ENCODE measurements around the gene GABRR1. TPM values are rescaled to one million over a fixed set of nuclear protein-coding genes. Genes with fewer than 3 reads are reported as not detected.

GABRR1 gene
- total and polyA plus RNA-seq, 2 experiments from 2014 or later: 0.14 to 0.37 TPM

DNA sequence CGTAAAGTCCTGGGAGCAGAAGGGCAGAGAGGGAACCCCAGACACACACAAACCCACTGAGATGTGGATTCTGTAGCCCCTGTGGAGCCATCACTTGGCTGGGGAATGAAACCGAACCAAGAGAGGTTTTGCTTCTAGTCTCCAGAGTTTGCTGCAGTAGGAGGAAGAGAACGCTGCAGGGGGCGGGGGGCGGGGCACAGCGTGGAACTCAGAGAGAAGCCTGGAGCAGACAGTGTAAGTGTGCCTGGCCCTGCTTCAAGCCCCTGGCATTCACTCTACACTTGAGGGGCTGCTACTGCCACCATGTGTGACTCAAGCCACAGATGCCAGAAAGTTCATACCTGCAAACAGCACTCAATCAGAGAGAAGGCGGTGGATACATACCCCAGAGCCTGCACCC lies 18.9 kb downstream of the GABRR1 start:
- Mint-ChIP-seq H3K27ac (no peak overlapping the region), H3K4me3 (no peak overlapping the region), H3K36me3 (ENCODE audit: low read depth) (peaks cover 14% of the 10 kb centered on the region), H3K4me1 (peaks cover 6% of the 10 kb centered on the region; the same call in 1 of the 3 replicates), H3K27me3 (ENCODE audit: insufficient read depth, low read depth, poor library complexity) (peaks cover 5% of the 10 kb centered on the region), H3K9me3 (peaks cover 21% of the 10 kb centered on the region)
- no peak for TF ChIP-seq POLR2AphosphoS5 (IDR thresholded peaks at IDR 0.05; ENCODE audit: low read depth)
- TF ChIP-seq, protein P1, sequence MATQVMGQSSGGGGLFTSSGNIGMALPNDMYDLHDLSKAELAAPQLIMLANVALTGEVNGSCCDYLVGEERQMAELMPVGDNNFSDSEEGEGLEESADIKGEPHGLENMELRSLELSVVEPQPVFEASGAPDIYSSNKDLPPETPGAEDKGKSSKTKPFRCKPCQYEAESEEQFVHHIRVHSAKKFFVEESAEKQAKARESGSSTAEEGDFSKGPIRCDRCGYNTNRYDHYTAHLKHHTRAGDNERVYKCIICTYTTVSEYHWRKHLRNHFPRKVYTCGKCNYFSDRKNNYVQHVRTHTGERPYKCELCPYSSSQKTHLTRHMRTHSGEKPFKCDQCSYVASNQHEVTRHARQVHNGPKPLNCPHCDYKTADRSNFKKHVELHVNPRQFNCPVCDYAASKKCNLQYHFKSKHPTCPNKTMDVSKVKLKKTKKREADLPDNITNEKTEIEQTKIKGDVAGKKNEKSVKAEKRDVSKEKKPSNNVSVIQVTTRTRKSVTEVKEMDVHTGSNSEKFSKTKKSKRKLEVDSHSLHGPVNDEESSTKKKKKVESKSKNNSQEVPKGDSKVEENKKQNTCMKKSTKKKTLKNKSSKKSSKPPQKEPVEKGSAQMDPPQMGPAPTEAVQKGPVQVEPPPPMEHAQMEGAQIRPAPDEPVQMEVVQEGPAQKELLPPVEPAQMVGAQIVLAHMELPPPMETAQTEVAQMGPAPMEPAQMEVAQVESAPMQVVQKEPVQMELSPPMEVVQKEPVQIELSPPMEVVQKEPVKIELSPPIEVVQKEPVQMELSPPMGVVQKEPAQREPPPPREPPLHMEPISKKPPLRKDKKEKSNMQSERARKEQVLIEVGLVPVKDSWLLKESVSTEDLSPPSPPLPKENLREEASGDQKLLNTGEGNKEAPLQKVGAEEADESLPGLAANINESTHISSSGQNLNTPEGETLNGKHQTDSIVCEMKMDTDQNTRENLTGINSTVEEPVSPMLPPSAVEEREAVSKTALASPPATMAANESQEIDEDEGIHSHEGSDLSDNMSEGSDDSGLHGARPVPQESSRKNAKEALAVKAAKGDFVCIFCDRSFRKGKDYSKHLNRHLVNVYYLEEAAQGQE (IDR thresholded peaks at IDR 0.05; ENCODE audit: unreplicated experiment): no peak
- no peak for TF ChIP-seq ZNF331 (CRISPR knock-in tag; IDR thresholded peaks at IDR 0.05; ENCODE audit: low read depth)
- Histone ChIP-seq H3K4me2 (no peak overlapping the region), H3K27me3 (ENCODE audit: insufficient read depth) (no peaks in the 10 kb centered on the region), H3K9me2 (ENCODE audit: insufficient read depth) (no peaks in the 10 kb centered on the region), H3K79me2 (replicated peaks; ENCODE audit: insufficient read depth) (no peaks in the 10 kb centered on the region), H3K36me3 (ENCODE audit: insufficient read depth) (no peaks in the 10 kb centered on the region), H3K4me1 (ENCODE audit: insufficient read depth) (no peaks in the 10 kb centered on the region; the same call in 1 of the 2 replicates), H3F3A (replicated peaks; ENCODE audit: low read depth) (no peaks in the 10 kb centered on the region), H4K20me1 (replicated peaks; ENCODE audit: insufficient read depth) (no peaks in the 10 kb centered on the region), H2AFZ (peak overlapping the region; percentile 56; the same call in 1 of the 2 replicates), H3K4me3 (no peak overlapping the region), H3K27ac (ENCODE audit: low read depth) (no peak overlapping the region)
- DNase-seq (ENCODE audit: low spot score): no peak
- no peak for ATAC-seq

DNA sequence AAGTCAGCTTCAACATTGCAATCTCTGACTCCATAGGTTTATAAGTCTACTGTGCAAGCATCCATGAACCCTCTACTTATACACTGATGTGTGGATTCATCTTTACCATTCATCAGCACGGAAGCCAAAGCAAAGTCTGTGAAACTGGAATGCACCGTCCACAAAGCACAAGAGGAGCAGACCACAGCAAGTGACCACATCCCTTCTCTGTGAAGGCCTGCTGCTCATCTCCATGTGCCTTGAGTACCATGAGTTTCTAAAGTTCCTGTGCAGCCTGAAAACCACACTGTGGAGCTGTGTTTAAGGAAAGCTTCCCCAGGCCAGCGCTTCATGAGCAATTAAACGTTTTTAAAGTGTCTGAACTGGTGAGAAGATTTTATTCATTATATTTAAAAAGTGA lies 20.0 kb downstream of the GABRR1 start:
- no peak overlapping the region for H3K27ac Mint-ChIP-seq

DNA sequence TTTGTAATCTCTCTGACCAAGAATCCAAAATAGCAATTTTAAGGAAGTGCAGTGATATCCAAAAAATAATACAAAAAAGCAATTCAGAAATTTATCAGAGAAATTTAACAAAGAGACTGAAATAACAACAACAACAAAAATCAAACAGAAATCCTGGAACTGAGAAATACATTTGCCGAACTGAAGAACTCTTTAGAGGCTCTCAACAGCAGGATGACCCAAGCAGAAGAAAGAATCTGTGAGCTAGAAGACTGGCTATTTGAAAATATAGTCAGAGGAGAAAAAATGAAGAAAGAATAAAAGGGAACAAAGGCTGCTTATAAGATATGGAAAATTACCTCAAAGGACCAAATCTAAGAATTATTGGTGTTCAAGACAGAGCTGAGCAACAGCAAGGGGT lies 22.6 kb downstream of the GABRR1 start:
- Histone ChIP-seq H3F3A (replicated peaks; ENCODE audit: low read depth) (no peaks in the 10 kb centered on the region), H3K36me3 (ENCODE audit: insufficient read depth) (no peaks in the 10 kb centered on the region), H3K27ac (ENCODE audit: low read depth) (no peak overlapping the region), H3K4me1 (ENCODE audit: insufficient read depth) (peaks cover 15% of the 10 kb centered on the region), H3K27me3 (ENCODE audit: insufficient read depth) (no peaks in the 10 kb centered on the region), H4K20me1 (replicated peaks; ENCODE audit: insufficient read depth) (no peaks in the 10 kb centered on the region), H3K79me2 (replicated peaks; ENCODE audit: insufficient read depth) (no peaks in the 10 kb centered on the region), H2AFZ (no peak overlapping the region), H3K4me3 (no peak overlapping the region), H3K9me2 (ENCODE audit: insufficient read depth) (no peaks in the 10 kb centered on the region), H3K4me2 (no peak overlapping the region)
- Mint-ChIP-seq H3K36me3 (ENCODE audit: low read depth) (peaks cover 14% of the 10 kb centered on the region), H3K9me3 (peaks cover 21% of the 10 kb centered on the region), H3K27me3 (ENCODE audit: insufficient read depth, low read depth, poor library complexity) (peaks cover 4% of the 10 kb centered on the region), H3K4me1 (peaks cover 23% of the 10 kb centered on the region), H3K27ac (no peak overlapping the region), H3K4me3 (no peak overlapping the region)
- ATAC-seq (no peak), DNase-seq (ENCODE audit: low spot score) (no peak)
- TF ChIP-seq EZH2phosphoT487 (IDR thresholded peaks at IDR 0.05; ENCODE audit: unreplicated experiment) (no peak), EZH2 (IDR thresholded peaks at IDR 0.05; ENCODE audit: low read depth, unreplicated experiment) (no peak)
- TF ChIP-seq, protein P2, sequence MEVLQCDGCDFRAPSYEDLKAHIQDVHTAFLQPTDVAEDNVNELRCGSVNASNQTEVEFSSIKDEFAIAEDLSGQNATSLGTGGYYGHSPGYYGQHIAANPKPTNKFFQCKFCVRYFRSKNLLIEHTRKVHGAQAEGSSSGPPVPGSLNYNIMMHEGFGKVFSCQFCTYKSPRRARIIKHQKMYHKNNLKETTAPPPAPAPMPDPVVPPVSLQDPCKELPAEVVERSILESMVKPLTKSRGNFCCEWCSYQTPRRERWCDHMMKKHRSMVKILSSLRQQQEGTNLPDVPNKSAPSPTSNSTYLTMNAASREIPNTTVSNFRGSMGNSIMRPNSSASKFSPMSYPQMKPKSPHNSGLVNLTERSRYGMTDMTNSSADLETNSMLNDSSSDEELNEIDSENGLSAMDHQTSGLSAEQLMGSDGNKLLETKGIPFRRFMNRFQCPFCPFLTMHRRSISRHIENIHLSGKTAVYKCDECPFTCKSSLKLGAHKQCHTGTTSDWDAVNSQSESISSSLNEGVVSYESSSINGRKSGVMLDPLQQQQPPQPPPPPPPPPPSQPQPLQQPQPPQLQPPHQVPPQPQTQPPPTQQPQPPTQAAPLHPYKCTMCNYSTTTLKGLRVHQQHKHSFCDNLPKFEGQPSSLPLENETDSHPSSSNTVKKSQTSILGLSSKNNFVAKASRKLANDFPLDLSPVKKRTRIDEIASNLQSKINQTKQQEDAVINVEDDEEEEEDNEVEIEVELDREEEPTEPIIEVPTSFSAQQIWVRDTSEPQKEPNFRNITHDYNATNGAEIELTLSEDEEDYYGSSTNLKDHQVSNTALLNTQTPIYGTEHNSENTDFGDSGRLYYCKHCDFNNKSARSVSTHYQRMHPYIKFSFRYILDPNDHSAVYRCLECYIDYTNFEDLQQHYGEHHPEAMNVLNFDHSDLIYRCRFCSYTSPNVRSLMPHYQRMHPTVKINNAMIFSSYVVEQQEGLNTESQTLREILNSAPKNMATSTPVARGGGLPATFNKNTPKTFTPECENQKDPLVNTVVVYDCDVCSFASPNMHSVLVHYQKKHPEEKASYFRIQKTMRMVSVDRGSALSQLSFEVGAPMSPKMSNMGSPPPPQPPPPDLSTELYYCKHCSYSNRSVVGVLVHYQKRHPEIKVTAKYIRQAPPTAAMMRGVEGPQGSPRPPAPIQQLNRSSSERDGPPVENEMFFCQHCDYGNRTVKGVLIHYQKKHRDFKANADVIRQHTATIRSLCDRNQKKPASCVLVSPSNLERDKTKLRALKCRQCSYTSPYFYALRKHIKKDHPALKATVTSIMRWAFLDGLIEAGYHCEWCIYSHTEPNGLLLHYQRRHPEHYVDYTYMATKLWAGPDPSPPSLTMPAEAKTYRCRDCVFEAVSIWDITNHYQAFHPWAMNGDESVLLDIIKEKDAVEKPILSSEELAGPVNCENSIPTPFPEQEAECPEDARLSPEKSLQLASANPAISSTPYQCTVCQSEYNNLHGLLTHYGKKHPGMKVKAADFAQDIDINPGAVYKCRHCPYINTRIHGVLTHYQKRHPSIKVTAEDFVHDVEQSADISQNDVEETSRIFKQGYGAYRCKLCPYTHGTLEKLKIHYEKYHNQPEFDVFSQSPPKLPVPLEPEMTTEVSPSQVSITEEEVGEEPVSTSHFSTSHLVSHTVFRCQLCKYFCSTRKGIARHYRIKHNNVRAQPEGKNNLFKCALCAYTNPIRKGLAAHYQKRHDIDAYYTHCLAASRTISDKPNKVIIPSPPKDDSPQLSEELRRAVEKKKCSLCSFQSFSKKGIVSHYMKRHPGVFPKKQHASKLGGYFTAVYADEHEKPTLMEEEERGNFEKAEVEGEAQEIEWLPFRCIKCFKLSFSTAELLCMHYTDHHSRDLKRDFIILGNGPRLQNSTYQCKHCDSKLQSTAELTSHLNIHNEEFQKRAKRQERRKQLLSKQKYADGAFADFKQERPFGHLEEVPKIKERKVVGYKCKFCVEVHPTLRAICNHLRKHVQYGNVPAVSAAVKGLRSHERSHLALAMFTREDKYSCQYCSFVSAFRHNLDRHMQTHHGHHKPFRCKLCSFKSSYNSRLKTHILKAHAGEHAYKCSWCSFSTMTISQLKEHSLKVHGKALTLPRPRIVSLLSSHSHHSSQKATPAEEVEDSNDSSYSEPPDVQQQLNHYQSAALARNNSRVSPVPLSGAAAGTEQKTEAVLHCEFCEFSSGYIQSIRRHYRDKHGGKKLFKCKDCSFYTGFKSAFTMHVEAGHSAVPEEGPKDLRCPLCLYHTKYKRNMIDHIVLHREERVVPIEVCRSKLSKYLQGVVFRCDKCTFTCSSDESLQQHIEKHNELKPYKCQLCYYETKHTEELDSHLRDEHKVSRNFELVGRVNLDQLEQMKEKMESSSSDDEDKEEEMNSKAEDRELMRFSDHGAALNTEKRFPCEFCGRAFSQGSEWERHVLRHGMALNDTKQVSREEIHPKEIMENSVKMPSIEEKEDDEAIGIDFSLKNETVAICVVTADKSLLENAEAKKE (CRISPR knock-in tag; IDR thresholded peaks at IDR 0.05): no peak

More for the DNA sequence above, 20.0 kb downstream of the GABRR1 start:
- Histone ChIP-seq H3K79me2 (replicated peaks; ENCODE audit: insufficient read depth) (no peaks in the 10 kb centered on the region), H3K36me3 (ENCODE audit: insufficient read depth) (no peaks in the 10 kb centered on the region), H3K27me3 (ENCODE audit: insufficient read depth) (no peaks in the 10 kb centered on the region), H3K9me2 (ENCODE audit: insufficient read depth) (no peaks in the 10 kb centered on the region), H4K20me1 (replicated peaks; ENCODE audit: insufficient read depth) (no peaks in the 10 kb centered on the region), H3K27ac (ENCODE audit: low read depth) (no peak overlapping the region), H3K4me3 (no peak overlapping the region), H3K4me2 (no peak overlapping the region), H3K4me1 (ENCODE audit: insufficient read depth) (no peaks in the 10 kb centered on the region; the same call in 1 of the 2 replicates), H3F3A (replicated peaks; ENCODE audit: low read depth) (no peaks in the 10 kb centered on the region), H2AFZ (no peak overlapping the region)
- TF ChIP-seq POLR2AphosphoS5 (IDR thresholded peaks at IDR 0.05; ENCODE audit: low read depth) (no peak), NANOG (IDR thresholded peaks at IDR 0.05; ENCODE audit: borderline replicate concordance) (no peak), EZH2phosphoT487 (IDR thresholded peaks at IDR 0.05; ENCODE audit: unreplicated experiment) (no peak), EZH2 (IDR thresholded peaks at IDR 0.05; ENCODE audit: low read depth, unreplicated experiment) (no peak), CREB1 (CRISPR knock-in tag; IDR thresholded peaks at IDR 0.05; ENCODE audit: low read depth) (no peak), ZNF114 (CRISPR knock-in tag; IDR thresholded peaks at IDR 0.05) (no peak)
- no peak for DNase-seq (ENCODE audit: low spot score)
- Mint-ChIP-seq H3K36me3 (ENCODE audit: low read depth) (peaks cover 14% of the 10 kb centered on the region), H3K9me3 (peaks cover 21% of the 10 kb centered on the region), H3K4me3 (no peak overlapping the region), H3K4me1 (peaks cover 8% of the 10 kb centered on the region), H3K27me3 (ENCODE audit: insufficient read depth, low read depth, poor library complexity) (peaks cover 3% of the 10 kb centered on the region)
- ATAC-seq: no peak
